Measurements from ENCODE around the gene MAPK4.

- TF ChIP-seq, protein P1, sequence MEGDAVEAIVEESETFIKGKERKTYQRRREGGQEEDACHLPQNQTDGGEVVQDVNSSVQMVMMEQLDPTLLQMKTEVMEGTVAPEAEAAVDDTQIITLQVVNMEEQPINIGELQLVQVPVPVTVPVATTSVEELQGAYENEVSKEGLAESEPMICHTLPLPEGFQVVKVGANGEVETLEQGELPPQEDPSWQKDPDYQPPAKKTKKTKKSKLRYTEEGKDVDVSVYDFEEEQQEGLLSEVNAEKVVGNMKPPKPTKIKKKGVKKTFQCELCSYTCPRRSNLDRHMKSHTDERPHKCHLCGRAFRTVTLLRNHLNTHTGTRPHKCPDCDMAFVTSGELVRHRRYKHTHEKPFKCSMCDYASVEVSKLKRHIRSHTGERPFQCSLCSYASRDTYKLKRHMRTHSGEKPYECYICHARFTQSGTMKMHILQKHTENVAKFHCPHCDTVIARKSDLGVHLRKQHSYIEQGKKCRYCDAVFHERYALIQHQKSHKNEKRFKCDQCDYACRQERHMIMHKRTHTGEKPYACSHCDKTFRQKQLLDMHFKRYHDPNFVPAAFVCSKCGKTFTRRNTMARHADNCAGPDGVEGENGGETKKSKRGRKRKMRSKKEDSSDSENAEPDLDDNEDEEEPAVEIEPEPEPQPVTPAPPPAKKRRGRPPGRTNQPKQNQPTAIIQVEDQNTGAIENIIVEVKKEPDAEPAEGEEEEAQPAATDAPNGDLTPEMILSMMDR (IDR thresholded peaks at IDR 0.05): no peak
- no peak for TF ChIP-seq POLR2A (IDR thresholded peaks at IDR 0.05)
- TF ChIP-seq EP300 (IDR thresholded peaks at IDR 0.05): no peak
These were observed 47.6 kb downstream of the MAPK4 start for GRCh38 chr18:50607378-50607926.
